Ectodermal cell (in vitro differentiated cells): ENCODE results near the gene ATXN1.

Source experiments
- H3K27ac ChIP-seq: 2 replicates; pipeline ENCODE4 v1.7.0; 2013; ENCODE audit warnings: mild to moderate bottlenecking, low read depth, low read length; ENCODE audit not compliant: insufficient read depth, poor library complexity, severe bottlenecking
- H3K27me3 ChIP-seq: 2 replicates; pipeline ENCODE4 v1.7.0; 2013; ENCODE audit warnings: mild to moderate bottlenecking, low read length; ENCODE audit not compliant: insufficient read depth, control insufficient read depth, poor library complexity, severe bottlenecking
- H3K36me3 ChIP-seq: one replicate; pipeline ENCODE4 v1.7.0; 2013; ENCODE audit warnings: low read length; ENCODE audit not compliant: control insufficient read depth, insufficient read depth
- H3K4me1 ChIP-seq: one replicate; pipeline ENCODE4 v1.7.0; 2013; ENCODE audit warnings: low read length; ENCODE audit not compliant: control insufficient read depth, insufficient read depth
- H3K4me3 ChIP-seq: 2 replicates; pipeline ENCODE4 v1.7.0; 2013; ENCODE audit warnings: low read depth, low read length, control low read depth; ENCODE audit not compliant: insufficient read depth
- H3K9me3 ChIP-seq: 2 replicates; pipeline ENCODE4 v1.7.0; 2013; ENCODE audit warnings: mild to moderate bottlenecking, low read length, moderate library complexity; ENCODE audit not compliant: control insufficient read depth
- WGBS, 2 experiments: methylation state at CpG; one replicate each; pipeline ENCODE4 v1.1.7; 2013; ENCODE audit warnings: missing lambda C conversion rate in 2 of 2; 5-methylcytosine and 5-hydroxymethylcytosine counted together

ATXN1 gene

DNA sequence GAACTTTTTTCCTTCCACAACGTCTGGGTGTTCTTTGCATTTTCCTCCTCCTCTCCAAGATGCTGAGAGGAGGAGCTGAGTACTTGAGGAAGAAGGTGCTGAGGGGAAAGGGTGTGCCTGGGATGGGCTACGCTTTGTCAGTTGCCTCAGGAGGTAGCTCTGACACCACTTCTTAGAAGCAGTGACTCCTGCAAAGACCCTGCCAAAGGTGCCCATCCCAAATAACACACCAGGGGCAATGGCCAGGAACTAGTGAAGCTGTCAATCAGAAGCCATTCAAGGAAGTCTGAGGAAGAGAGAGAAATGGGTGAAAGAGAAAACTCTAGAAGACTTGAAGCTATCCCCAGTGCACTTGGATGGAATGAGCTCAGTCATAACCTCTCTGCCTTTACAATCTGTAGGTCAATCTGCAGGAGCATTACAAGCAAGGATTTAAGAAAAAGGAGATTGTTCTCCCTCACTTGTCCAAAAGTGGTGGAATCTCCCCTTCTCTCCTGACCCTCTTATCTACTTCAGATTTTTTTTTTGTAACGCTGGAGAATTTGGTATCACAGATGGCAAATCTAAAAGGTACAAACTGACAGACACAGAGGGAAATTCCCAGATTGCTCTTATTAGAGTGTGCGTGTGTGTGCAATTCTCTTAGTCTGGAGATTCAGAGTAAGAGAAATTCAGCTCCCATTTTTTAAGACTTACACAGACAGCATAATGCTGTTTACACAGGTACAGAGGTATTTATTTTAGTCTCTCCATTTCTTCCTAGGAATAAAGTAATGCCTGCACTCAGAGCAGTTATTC, 280.3 kb downstream of the ATXN1 start:
- Histone ChIP-seq H3K9me3 (no peaks in the 10 kb centered on the region), H3K4me1 (no peaks in the 10 kb centered on the region), H3K36me3 (no peaks in the 10 kb centered on the region), H3K27ac (no peak overlapping the region), H3K4me3 (no peak overlapping the region), H3K27me3 (no peaks in the 10 kb centered on the region)
- WGBS, 2 experiments: 59 to 94% methylated on average over 3 to 4 of the region's 4 CpGs

DNA sequence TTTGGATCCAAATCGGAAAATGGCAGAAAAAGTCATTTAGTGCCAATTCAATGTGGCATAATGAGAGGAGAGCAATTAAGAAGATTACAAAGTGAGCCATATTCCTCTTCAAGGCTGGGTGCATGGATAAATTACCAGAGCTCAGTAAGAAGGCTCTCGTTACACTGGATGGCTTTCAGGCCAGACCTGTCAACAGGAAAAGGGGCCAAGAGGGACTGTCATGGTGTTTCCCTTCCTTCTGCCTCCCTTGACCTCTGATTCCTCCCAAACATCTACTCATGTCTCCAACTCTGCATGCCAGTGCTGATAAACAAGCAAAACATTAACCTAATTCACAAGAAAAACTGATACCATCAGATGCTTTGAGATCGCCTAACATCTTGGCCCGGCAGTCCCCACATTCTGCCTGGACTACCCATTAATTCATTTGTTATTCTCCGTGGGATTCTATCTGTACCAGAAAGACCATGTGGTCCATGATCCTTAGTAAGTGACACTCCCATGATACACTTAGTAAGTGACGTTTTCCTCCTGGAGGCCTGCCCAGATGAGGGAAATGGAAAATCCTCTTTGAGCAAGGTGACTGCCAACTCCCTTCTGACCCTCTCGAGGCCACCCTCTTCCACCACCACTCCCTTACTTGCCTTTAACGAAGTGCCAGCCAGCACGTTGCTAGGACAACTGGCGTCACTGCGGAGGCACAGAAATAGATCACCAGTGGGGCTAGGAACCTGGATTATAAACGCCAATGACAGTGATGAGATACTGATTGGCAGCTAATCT, 283.7 kb downstream of the ATXN1 start:
- Histone ChIP-seq H3K4me1 (no peaks in the 10 kb centered on the region), H3K4me3 (no peak overlapping the region), H3K9me3 (no peaks in the 10 kb centered on the region), H3K27me3 (no peaks in the 10 kb centered on the region), H3K36me3 (no peaks in the 10 kb centered on the region), H3K27ac (no peak overlapping the region)
- WGBS, 2 experiments: 92 to 94% methylated on average over 12 of the region's 12 CpGs

DNA sequence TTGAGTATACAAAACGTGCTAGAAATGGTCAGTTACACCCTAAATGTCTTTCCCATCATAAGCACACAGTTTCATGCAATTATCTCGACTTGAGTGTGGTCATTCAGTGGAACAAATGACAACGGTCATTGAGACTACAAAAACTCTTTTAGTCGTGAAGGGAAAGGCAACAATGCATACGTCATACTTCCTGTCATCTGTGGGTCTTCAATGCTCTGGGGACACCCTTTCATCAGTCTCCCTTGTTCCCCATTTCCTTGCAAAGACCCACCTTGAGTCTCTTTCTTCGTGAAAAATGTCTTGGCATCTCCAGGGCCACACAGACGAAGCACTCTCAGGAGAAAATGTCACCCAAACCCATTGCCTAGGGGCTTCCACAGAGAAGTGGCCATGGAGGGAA, 284.4 kb downstream of the ATXN1 start:
- Histone ChIP-seq H3K4me3 (no peak overlapping the region), H3K9me3 (no peaks in the 10 kb centered on the region), H3K4me1 (no peaks in the 10 kb centered on the region), H3K27me3 (no peaks in the 10 kb centered on the region), H3K36me3 (no peaks in the 10 kb centered on the region), H3K27ac (no peak overlapping the region)
- WGBS, 2 experiments: 89 to 92% methylated on average over 7 of the region's 7 CpGs

DNA sequence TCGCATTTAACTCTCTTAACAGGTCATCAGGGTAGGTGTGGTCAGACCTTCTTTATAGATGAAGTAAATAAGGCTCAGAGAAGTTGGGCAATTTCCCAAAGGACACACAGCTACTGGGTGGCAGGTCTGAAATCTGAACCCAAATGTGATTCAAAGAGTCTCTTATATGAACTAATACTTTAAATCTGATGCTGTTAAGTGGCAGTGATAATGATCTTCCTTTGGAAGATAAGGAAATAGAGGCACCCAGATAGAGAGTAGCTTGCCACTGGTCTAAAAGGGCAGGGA, 285.8 kb downstream of the ATXN1 start:
- H3K27ac ChIP-seq: no peak overlapping the region
- no peaks in the 10 kb centered on the region for H3K9me3 ChIP-seq
- no peaks in the 10 kb centered on the region for H3K36me3 ChIP-seq
- H3K4me3 ChIP-seq: no peak overlapping the region
- H3K4me1 ChIP-seq: no peaks in the 10 kb centered on the region
- WGBS, 2 experiments: 89% methylated on average over 1 of the region's 1 CpG
- no peaks in the 10 kb centered on the region for H3K27me3 ChIP-seq

DNA sequence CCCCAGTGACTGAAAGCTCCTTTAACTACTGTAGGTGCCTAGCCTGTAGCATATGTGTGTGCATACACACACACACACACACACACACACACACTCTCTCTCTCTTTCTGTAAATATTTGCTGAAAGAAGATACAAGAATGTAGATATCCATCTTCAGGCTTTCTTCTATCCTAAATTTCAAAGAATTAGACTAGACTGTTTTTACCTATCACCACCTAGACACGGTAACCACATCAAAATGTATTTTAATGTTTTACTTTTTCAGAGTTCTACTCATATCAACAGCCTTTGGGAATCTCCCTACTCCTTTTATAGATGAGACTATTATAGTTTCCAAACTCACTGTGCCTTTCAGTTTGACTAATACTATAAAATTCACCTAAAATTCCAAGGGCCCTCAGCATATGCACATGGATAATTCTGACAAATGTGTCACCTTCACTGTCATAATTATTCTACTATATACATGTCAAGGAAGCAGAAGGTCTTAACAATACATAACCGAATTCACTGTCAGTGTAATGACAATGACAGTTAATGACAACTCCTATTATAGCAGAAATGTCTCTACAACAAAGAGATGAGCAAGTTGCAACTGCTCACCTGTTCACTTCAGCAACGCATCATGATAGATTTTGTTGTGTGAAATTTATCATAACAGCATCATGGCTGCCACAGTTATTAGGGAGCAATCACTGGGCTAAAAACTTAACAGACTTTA, 286.3 kb downstream of the ATXN1 start:
- 98 to 100% methylated on average over 3 of the region's 3 CpGs for WGBS, 2 experiments
- Histone ChIP-seq H3K36me3 (no peaks in the 10 kb centered on the region), H3K9me3 (no peaks in the 10 kb centered on the region), H3K27me3 (no peaks in the 10 kb centered on the region), H3K27ac (no peak overlapping the region), H3K4me1 (no peaks in the 10 kb centered on the region), H3K4me3 (no peak overlapping the region)

DNA sequence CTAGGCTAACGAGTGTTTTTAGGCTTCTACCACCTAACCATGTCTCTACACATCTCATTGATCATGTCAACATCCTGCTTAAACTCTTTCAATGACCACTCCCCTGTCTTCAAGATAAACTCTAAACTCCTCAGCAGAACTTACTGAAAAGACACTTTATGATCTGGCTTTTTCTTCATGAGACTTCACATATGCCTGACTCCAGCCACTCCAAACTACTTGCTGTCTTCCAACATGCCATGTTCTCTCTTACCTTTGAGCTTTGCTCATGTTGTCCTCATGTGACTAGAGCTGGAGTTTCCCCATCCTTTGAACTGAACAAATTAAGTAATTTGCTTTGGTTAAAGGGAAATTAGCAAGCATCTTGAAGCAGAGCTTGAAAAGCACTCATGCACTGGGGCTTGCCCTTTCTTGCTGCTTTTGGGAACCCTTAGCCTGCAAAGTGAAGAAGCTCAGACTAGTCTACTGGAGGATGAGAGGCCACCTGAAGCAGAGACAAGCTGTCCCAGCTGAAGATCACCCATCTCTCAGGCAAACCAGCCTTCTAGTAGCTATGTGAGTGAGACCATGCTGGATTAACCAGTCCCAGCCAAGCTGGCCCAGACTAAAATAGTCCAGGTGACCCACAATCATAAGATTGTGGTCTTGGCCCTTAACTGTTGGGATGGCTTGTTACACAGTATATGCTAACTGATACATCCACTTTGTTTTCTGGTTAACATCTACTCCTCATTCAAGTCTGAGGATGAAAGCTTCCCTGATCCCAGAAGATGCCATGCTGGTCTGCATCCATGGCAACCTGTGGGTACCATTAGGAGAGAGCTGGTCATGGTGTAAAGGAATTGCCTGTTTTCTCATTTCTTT, 287.1 kb downstream of the ATXN1 start:
- Histone ChIP-seq H3K27ac (no peak overlapping the region), H3K9me3 (no peaks in the 10 kb centered on the region), H3K4me3 (no peak overlapping the region), H3K27me3 (no peaks in the 10 kb centered on the region), H3K4me1 (no peaks in the 10 kb centered on the region), H3K36me3 (no peaks in the 10 kb centered on the region)
- WGBS, 2 experiments: 90 to 100% methylated on average over 1 of the region's 1 CpG

DNA sequence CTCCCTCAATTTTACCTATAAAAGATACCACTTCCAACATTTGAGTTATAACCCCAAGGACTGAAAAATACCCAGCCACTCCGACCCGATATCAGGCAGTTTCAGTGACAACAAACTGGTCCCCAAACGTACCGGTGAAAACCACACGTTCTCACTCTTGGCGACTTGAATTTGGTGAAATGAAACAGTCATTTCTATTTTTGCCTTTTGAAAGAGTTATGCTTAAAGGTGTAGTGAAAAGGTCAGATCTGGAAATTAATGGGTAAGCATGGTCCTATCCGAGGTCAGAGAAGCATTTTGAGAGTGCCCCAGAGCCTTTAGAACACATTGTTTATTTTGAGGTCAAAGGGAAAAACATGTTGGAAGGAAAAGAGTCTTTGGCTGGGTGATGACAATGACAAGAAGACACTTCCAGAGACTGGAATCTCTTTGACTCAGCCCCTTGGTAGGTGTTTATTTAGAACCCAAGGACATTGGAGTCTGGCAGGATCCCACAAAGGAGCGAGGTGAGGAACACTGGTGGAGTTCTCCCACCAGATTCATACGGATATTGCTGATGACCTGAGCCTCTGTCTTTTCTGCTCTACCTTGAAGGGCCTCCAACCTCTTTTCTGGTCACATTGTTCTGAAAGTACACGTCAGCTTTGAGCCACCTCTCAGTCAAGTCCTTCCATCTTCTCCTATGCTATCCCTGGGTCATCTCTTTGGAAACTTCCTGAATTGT, 287.9 kb downstream of the ATXN1 start:
- WGBS, 2 experiments: 94 to 96% methylated on average over 10 of the region's 10 CpGs
- Histone ChIP-seq H3K4me1 (no peaks in the 10 kb centered on the region), H3K27me3 (no peaks in the 10 kb centered on the region), H3K27ac (no peak overlapping the region), H3K4me3 (no peak overlapping the region), H3K36me3 (no peaks in the 10 kb centered on the region), H3K9me3 (no peaks in the 10 kb centered on the region)

DNA sequence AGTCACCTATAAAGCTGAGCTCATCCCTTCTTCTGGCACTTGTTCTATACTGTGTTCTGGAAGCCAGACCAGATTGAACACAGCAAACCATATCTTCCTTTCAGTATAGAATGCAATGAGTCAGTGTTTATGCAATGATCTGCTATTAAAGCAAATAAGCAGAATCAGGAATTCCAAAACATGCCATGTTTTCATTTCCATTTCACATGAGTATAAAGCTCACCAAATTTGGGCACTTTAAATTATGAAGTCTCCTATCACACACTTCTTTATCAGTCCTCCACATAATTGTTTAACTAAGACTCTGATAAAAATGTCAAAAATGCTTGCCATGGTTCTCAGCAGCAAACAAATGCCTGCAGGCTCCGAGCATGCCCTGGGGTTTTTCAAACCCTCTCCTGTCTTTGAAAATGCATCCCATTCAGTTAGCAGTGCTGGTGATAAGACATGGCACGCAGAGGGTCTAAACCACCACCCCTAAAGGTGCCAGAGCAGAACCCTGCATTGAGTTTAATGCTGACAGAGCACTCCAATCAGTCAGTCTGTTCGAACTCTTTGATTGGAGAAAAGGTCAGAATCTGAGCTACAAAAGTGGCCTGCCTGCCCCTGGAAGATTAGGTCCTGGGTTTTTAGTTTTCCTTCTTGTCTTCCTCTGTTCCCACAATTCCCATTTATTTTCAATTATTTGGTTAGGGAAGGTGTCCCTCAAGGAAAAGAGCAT, 288.8 kb downstream of the ATXN1 start:
- Histone ChIP-seq H3K27me3 (no peaks in the 10 kb centered on the region), H3K36me3 (no peaks in the 10 kb centered on the region), H3K27ac (no peak overlapping the region), H3K9me3 (no peaks in the 10 kb centered on the region), H3K4me1 (no peaks in the 10 kb centered on the region), H3K4me3 (no peak overlapping the region)
- WGBS, 2 experiments: 83 to 88% methylated on average over 3 of the region's 3 CpGs

DNA sequence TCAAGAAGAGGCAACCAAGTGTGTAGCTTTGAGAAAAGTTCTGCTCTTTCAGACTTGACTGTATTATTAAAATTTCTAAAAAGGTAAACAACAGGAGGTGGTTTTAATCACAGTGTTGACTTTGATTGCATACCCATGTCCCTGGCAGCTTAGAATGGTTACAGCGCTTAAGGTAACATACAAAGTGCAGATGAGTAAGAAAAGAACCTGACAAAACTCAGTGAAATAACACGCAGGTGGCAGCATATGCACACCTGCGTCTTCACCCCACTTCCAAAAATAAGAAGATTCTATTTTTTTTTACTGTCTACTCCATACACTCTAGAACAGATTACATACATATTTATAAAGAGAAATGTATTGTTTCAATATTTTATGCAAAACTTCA, 289.4 kb downstream of the ATXN1 start:
- H3K4me1 ChIP-seq: no peaks in the 10 kb centered on the region
- WGBS, 2 experiments: 92 to 100% methylated on average over 2 to 3 of the region's 3 CpGs
- no peak overlapping the region for H3K27ac ChIP-seq
- H3K27me3 ChIP-seq: no peaks in the 10 kb centered on the region
- no peaks in the 10 kb centered on the region for H3K36me3 ChIP-seq
- H3K9me3 ChIP-seq: no peaks in the 10 kb centered on the region
- no peak overlapping the region for H3K4me3 ChIP-seq
